HG03139 (cell line): ENCODE results near the gene CCNF.
A peak's percentile ranks its signal among the peaks of the same experiment; 100 is the strongest.

Source experiments
- ATAC-seq: cut with Tn5 transposase; IDR thresholded peaks from one replicate; pipeline ENCODE4 v1.9.1; 2021; ENCODE audit not compliant: unreplicated experiment

The CCNF gene

DNA sequence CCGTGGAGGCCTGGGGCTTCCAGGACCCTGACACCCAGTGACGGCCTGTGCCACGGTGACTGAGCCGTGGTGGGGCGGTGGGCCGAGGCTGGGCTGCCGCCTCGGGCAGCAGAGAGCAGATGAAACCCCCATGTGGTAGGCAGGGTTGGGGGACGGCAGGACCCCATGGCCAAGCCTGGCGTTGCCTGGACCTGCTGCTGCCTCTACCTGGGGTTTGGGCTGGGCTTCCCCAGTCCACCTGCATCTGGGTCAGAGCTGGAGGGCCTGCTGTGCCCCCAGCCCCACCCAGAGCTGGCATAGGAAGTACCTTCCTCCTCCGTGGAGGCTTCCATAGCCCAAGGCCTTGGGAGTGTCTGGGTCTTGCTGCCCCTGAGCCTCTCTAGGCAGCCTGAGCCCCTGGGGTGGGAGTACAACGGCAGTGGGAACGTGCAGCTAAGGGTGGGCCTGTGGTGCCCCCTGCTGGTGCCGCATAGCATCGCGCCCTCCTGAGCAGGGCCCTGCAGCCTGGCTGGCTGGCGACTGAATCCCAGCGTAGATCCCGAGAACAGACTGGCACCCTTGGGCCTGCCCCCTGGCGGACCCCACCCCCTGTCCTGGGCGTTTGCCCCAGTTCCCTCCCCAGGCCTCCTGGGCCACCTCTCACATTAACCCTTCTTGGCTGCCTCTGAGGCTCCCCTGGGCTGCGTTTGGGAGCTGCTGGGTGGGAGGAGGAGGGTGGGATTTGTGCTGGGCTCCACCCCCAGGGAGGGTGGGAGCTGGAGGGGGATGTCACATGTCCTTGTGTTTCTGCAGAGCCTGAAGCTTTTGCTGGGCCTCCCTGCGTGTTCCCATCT is 71.9 kb downstream of the CCNF start:
- peak; percentile 63 for ATAC-seq

GRCh38 chr16:2501946-2502895 is 73.0 kb downstream of the CCNF start:
- ATAC-seq = no peak

DNA sequence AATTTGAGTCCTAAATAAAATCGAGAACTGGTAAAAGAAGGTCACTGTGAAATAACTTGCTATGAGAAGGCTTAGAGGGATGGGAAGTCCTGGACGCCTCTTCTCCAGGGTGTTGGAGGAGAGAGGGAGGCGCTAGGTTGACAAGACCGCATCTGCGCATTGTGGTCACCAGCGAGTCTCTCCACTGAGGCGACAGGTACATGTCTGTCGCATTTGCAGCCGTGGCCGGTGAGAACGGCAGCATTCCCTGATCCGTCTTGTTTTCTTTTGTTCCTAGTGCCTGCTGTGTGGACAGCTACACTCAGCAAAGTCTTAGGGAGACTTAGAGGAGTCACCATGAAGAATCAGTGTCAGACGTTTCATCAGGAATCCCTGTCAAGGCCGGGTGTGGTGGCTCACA is 76.4 kb downstream of the CCNF start:
- ATAC-seq = no peak

DNA sequence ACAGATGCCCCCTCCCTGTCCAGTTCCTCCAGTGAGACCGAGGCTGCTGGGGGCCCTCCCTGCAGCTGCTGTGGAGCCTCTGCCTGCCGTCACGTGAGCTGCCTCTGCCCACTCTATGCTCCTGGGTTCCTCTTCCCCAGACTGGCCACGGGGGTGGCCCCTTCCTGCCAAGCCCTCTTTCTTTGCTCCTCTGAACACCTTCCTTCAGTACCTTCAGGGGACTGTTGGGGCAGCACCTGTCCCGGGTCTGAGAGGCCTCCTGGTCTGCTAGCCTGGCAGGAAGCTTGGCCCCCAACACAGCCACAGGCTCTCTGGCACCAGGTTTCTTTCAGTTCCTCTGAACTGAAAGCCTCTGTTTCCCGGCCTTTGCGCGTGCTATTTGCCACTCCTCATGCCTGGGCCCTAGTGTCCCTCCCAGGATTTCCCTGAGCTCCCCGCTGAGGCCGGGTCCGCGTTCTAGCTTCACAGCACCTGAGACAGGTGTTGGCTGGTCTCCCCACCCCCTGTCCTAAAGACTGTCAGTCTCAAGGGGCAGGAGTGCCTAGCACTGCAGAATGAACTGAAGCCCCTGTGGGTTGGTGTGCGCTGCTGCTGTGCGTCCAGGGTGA is 77.9 kb downstream of the CCNF start:
- no peak for ATAC-seq

- ATAC-seq = no peak
Measured at GRCh38 chr16:2507665-2508064, 78.4 kb downstream of the CCNF start.
